ENCODE data around the gene APOBEC3H. TPM values are rescaled to one million over a fixed set of nuclear protein-coding genes. Genes with fewer than 3 reads are reported as not detected.
A peak's percentile ranks its signal among the peaks of the same experiment; 100 is the strongest.

Gene APOBEC3H
- total RNA-seq, 1 donor from 2014 or later: 0.41 TPM

DNA sequence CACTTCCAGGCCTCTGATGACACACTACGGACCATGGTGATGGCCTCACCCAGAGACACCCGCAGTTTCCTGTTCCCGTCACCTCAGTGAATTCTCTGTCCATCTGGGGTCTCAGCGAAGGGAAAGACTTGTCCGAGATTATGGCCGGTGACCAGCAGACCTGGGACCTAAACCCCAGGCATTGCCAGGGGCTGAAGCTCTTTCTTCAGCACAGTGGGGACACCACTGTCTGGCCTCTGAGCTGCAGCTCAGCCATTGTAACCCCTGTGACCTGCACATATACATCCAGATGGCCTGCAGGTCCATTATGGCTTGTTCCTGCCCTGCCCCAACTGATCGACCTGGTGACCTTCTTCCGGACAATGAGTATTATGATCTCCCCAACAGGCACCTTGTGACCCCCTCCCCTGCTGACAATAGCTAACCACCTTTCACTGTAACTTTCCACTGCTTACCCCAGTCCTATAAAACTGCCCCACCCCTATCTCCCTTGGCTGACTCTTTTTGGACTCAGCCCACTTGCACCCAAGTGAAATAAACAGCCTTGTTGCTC, 33.2 kb downstream of the APOBEC3H start:
- H3K4me3 ChIP-seq: no peak overlapping the region
- no peaks in the 10 kb centered on the region for H3K9me3 ChIP-seq (replicated peaks)
- H3K36me3 ChIP-seq: peaks cover 23% of the 10 kb centered on the region
- H3K4me1 ChIP-seq: peaks cover 30% of the 10 kb centered on the region
- DNase-seq: no peak
- TF ChIP-seq, protein P1, sequence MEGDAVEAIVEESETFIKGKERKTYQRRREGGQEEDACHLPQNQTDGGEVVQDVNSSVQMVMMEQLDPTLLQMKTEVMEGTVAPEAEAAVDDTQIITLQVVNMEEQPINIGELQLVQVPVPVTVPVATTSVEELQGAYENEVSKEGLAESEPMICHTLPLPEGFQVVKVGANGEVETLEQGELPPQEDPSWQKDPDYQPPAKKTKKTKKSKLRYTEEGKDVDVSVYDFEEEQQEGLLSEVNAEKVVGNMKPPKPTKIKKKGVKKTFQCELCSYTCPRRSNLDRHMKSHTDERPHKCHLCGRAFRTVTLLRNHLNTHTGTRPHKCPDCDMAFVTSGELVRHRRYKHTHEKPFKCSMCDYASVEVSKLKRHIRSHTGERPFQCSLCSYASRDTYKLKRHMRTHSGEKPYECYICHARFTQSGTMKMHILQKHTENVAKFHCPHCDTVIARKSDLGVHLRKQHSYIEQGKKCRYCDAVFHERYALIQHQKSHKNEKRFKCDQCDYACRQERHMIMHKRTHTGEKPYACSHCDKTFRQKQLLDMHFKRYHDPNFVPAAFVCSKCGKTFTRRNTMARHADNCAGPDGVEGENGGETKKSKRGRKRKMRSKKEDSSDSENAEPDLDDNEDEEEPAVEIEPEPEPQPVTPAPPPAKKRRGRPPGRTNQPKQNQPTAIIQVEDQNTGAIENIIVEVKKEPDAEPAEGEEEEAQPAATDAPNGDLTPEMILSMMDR (IDR thresholded peaks at IDR 0.05; ENCODE audit: borderline replicate concordance): no peak
- intact Hi-C loops (cut with micrococcal nuclease): no loop called here
- H3K27me3 ChIP-seq (ENCODE audit: low read depth): no peaks in the 10 kb centered on the region
- no peak overlapping the region for H3K27ac ChIP-seq (replicated peaks)

GRCh38 chr22:39130892-39131855, 34.1 kb downstream of the APOBEC3H start:
- TF ChIP-seq, protein P1 (IDR thresholded peaks at IDR 0.05; ENCODE audit: borderline replicate concordance): no peak
- no peaks in the 10 kb centered on the region for H3K9me3 ChIP-seq (replicated peaks)
- intact Hi-C loops (cut with micrococcal nuclease): no loop called here
- H3K4me1 ChIP-seq: peaks cover 33% of the 10 kb centered on the region
- no peak for DNase-seq
- H3K27ac ChIP-seq (replicated peaks): peak overlapping the region; percentile 43
- H3K36me3 ChIP-seq: peaks cover 23% of the 10 kb centered on the region
- no peak overlapping the region for H3K4me3 ChIP-seq
- H3K27me3 ChIP-seq (ENCODE audit: low read depth): no peaks in the 10 kb centered on the region

GRCh38 chr22:39132281-39132680, 35.2 kb downstream of the APOBEC3H start:
- no peak for DNase-seq
- peaks cover 23% of the 10 kb centered on the region for H3K36me3 ChIP-seq
- no peak overlapping the region for H3K27ac ChIP-seq (replicated peaks)
- no peaks in the 10 kb centered on the region for H3K27me3 ChIP-seq (ENCODE audit: low read depth)
- no peaks in the 10 kb centered on the region for H3K9me3 ChIP-seq (replicated peaks)
- intact Hi-C loops (cut with micrococcal nuclease): no loop called here
- peaks cover 33% of the 10 kb centered on the region for H3K4me1 ChIP-seq
- H3K4me3 ChIP-seq: no peak overlapping the region
- TF ChIP-seq, protein P1 (IDR thresholded peaks at IDR 0.05; ENCODE audit: borderline replicate concordance): no peak

GRCh38 chr22:39132871-39133524, 36.0 kb downstream of the APOBEC3H start:
- H3K27ac ChIP-seq (replicated peaks): no peak overlapping the region
- no peak for DNase-seq
- H3K9me3 ChIP-seq (replicated peaks): no peaks in the 10 kb centered on the region
- H3K36me3 ChIP-seq: peaks cover 23% of the 10 kb centered on the region
- no peaks in the 10 kb centered on the region for H3K27me3 ChIP-seq (ENCODE audit: low read depth)
- H3K4me3 ChIP-seq: no peak overlapping the region
- intact Hi-C loops (cut with micrococcal nuclease): no loop called here
- TF ChIP-seq, protein P1 (IDR thresholded peaks at IDR 0.05; ENCODE audit: borderline replicate concordance): no peak
- H3K4me1 ChIP-seq: peaks cover 33% of the 10 kb centered on the region

- Histone ChIP-seq H3K4me3 (no peak overlapping the region), H3K36me3 (peaks cover 28% of the 10 kb centered on the region), H3K27ac (replicated peaks) (no peak overlapping the region), H3K4me1 (peaks cover 33% of the 10 kb centered on the region), H3K9me3 (replicated peaks) (no peaks in the 10 kb centered on the region), H3K27me3 (ENCODE audit: low read depth) (no peaks in the 10 kb centered on the region)
- intact Hi-C loops (cut with micrococcal nuclease): no loop called here
- TF ChIP-seq, protein P1 (IDR thresholded peaks at IDR 0.05; ENCODE audit: borderline replicate concordance): no peak
- no peak for DNase-seq
Observed at GRCh38 chr22:39133871-39134270, 36.8 kb downstream of the APOBEC3H start.

Measured in left ventricle myocardium inferior (tissue), 1 donor.